PC-9 (cell line): ENCODE results near the gene TADA2B.

Experiments used
- EZH2 ChIP-seq: fragments of 200-600 bp; sonication (generic); IDR thresholded peaks from 2 replicates; pipeline ENCODE4 v1.8.0; 2017; ENCODE audit warnings: antibody characterized with exemption, low read depth
- TF ChIP-seq, protein P1 (sequence below): fragments of 200-600 bp; sonication (generic); conservative IDR thresholded peaks from 2 replicates; pipeline ENCODE4 v1.6.1; 2017; ENCODE audit warnings: mixed run types, antibody characterized with exemption, mild to moderate bottlenecking, moderate library complexity

DNA sequence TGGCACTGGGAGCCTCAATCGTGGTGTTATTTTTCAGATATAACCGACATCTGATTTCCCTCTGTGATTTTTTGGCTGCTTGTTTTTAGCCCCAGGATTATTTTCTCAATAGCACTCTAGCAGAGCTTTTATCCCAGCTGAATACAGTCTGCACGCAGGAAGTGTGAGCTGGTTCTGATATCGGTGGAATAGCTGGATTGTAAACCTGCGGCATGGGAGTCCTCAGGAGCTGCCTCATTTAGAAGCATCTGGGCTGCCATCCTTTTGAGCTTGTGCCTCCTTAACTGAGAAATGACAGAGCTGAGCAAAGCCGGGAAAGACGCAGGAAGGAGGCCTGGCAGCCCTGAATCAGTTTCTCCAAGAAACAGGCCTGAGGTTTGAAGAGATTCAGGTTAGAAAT, 53.1 kb downstream of the TADA2B start:
- TF ChIP-seq EZH2, result no peak
- TF ChIP-seq, protein P1, sequence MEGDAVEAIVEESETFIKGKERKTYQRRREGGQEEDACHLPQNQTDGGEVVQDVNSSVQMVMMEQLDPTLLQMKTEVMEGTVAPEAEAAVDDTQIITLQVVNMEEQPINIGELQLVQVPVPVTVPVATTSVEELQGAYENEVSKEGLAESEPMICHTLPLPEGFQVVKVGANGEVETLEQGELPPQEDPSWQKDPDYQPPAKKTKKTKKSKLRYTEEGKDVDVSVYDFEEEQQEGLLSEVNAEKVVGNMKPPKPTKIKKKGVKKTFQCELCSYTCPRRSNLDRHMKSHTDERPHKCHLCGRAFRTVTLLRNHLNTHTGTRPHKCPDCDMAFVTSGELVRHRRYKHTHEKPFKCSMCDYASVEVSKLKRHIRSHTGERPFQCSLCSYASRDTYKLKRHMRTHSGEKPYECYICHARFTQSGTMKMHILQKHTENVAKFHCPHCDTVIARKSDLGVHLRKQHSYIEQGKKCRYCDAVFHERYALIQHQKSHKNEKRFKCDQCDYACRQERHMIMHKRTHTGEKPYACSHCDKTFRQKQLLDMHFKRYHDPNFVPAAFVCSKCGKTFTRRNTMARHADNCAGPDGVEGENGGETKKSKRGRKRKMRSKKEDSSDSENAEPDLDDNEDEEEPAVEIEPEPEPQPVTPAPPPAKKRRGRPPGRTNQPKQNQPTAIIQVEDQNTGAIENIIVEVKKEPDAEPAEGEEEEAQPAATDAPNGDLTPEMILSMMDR, result no peak
